ENCODE results near the gene BCL2.

BCL2 gene

DNA sequence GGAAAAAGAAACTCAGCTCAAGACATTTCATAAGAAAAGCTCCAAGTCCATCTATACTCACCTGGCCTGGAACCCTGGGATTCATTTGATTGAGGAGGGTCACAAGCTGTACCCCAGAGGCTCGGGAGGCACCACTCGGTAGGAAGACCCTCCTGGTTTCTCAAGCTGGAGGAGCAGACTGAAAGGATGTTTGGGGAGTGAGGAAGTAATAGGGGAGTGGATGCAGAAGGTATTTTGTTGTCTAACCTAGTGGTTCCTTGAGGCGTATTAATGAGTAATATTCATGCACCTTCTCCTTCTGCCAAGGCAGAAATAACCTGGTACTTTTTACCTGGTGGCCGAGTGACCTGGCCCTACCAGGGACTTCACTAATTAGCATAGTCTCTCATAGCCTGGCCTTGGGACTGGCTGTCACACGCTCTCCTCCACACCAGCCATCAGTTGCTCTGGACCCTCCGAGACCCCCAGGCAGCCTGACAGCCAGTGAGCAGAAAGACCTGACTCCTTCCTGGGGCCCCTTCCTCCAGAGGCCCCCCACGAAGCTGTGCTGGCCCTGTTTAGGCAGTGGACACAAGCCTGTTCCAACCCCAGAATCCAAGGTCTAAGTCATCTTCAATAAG is 161.4 kb downstream of the BCL2 start:
- TF ChIP-seq CEBPB (IDR thresholded peaks at IDR 0.05): no peak
- TF ChIP-seq, protein P1, sequence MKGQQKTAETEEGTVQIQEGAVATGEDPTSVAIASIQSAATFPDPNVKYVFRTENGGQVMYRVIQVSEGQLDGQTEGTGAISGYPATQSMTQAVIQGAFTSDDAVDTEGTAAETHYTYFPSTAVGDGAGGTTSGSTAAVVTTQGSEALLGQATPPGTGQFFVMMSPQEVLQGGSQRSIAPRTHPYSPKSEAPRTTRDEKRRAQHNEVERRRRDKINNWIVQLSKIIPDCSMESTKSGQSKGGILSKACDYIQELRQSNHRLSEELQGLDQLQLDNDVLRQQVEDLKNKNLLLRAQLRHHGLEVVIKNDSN (IDR thresholded peaks at IDR 0.05): no peak
- TF ChIP-seq FOXM1 (IDR thresholded peaks at IDR 0.05; ENCODE audit: borderline replicate concordance, low read depth): no peak
- no peak for TF ChIP-seq NFIC (IDR thresholded peaks at IDR 0.05)
- TF ChIP-seq CREB1 (IDR thresholded peaks at IDR 0.05; ENCODE audit: low read depth): no peak
- no peak for TF ChIP-seq TCF12 (IDR thresholded peaks at IDR 0.05; ENCODE audit: low read depth)
- TF ChIP-seq, protein P2, sequence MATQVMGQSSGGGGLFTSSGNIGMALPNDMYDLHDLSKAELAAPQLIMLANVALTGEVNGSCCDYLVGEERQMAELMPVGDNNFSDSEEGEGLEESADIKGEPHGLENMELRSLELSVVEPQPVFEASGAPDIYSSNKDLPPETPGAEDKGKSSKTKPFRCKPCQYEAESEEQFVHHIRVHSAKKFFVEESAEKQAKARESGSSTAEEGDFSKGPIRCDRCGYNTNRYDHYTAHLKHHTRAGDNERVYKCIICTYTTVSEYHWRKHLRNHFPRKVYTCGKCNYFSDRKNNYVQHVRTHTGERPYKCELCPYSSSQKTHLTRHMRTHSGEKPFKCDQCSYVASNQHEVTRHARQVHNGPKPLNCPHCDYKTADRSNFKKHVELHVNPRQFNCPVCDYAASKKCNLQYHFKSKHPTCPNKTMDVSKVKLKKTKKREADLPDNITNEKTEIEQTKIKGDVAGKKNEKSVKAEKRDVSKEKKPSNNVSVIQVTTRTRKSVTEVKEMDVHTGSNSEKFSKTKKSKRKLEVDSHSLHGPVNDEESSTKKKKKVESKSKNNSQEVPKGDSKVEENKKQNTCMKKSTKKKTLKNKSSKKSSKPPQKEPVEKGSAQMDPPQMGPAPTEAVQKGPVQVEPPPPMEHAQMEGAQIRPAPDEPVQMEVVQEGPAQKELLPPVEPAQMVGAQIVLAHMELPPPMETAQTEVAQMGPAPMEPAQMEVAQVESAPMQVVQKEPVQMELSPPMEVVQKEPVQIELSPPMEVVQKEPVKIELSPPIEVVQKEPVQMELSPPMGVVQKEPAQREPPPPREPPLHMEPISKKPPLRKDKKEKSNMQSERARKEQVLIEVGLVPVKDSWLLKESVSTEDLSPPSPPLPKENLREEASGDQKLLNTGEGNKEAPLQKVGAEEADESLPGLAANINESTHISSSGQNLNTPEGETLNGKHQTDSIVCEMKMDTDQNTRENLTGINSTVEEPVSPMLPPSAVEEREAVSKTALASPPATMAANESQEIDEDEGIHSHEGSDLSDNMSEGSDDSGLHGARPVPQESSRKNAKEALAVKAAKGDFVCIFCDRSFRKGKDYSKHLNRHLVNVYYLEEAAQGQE (IDR thresholded peaks at IDR 0.05; ENCODE audit: low read depth): no peak
- TF ChIP-seq TEAD4 (IDR thresholded peaks at IDR 0.05): no peak
- no peak for TF ChIP-seq EP300 (IDR thresholded peaks at IDR 0.05; ENCODE audit: borderline replicate concordance)
- TF ChIP-seq ZBTB7A (IDR thresholded peaks at IDR 0.05; ENCODE audit: low read depth): no peak
- no peak for TF ChIP-seq TAF1 (IDR thresholded peaks at IDR 0.05; ENCODE audit: low read depth)
- TF ChIP-seq, protein P3, sequence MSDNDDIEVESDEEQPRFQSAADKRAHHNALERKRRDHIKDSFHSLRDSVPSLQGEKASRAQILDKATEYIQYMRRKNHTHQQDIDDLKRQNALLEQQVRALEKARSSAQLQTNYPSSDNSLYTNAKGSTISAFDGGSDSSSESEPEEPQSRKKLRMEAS (IDR thresholded peaks at IDR 0.05): no peak
- TF ChIP-seq EGR1 (IDR thresholded peaks at IDR 0.05): no peak
- no peak for TF ChIP-seq RAD21 (IDR thresholded peaks at IDR 0.05; ENCODE audit: low read depth)
- no peak for TF ChIP-seq YY1 (IDR thresholded peaks at IDR 0.05; ENCODE audit: low read depth)

DNA sequence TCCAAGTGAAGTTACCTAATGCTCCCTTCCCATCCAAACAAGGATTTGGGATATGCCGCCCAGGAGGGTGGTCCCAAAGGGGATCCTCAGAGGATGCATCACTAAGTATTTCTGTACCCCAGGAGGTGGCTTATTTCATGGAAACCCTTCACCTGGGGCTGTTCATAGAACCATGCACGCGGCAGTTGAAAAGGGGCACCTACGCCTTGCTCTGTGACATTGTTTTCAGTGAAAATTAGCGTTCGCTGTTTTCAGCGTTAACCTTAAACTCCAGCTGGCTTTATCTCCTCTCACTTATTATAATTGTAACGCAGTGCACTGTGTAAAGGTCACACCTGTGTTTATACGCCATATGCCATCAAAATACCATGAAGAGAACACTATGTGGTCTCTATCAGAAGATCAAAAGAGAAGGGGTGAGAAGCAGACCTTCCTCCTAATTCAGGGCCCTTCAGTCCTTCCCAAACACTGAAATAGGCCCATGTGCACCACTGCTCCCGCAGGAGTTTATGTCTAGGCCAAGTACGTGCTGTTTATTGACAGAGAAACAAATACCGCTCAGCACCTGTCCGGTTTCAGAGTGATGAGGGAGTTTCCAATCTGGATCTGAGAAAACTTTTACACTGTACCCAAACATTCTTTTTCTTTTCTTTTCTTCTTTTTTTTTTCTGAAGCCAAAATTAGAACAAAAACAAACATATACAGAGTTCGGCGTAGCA is 162.1 kb downstream of the BCL2 start:
- TF ChIP-seq RAD21 (IDR thresholded peaks at IDR 0.05; ENCODE audit: low read depth): no peak
- TF ChIP-seq EP300 (IDR thresholded peaks at IDR 0.05; ENCODE audit: borderline replicate concordance): no peak
- TF ChIP-seq EGR1 (IDR thresholded peaks at IDR 0.05): no peak
- no peak for TF ChIP-seq CREB1 (IDR thresholded peaks at IDR 0.05; ENCODE audit: low read depth)
- no peak for TF ChIP-seq ZBTB7A (IDR thresholded peaks at IDR 0.05; ENCODE audit: low read depth)
- no peak for TF ChIP-seq TCF12 (IDR thresholded peaks at IDR 0.05; ENCODE audit: low read depth)
- TF ChIP-seq, protein P1 (IDR thresholded peaks at IDR 0.05): no peak
- no peak for TF ChIP-seq NFIC (IDR thresholded peaks at IDR 0.05)
- no peak for TF ChIP-seq TEAD4 (IDR thresholded peaks at IDR 0.05)
- TF ChIP-seq, protein P3 (IDR thresholded peaks at IDR 0.05): no peak
- TF ChIP-seq, protein P2 (IDR thresholded peaks at IDR 0.05; ENCODE audit: low read depth): no peak
- no peak for TF ChIP-seq CEBPB (IDR thresholded peaks at IDR 0.05)
- no peak for TF ChIP-seq TAF1 (IDR thresholded peaks at IDR 0.05; ENCODE audit: low read depth)
- no peak for TF ChIP-seq FOXM1 (IDR thresholded peaks at IDR 0.05; ENCODE audit: borderline replicate concordance, low read depth)
- TF ChIP-seq YY1 (IDR thresholded peaks at IDR 0.05; ENCODE audit: low read depth): no peak

DNA sequence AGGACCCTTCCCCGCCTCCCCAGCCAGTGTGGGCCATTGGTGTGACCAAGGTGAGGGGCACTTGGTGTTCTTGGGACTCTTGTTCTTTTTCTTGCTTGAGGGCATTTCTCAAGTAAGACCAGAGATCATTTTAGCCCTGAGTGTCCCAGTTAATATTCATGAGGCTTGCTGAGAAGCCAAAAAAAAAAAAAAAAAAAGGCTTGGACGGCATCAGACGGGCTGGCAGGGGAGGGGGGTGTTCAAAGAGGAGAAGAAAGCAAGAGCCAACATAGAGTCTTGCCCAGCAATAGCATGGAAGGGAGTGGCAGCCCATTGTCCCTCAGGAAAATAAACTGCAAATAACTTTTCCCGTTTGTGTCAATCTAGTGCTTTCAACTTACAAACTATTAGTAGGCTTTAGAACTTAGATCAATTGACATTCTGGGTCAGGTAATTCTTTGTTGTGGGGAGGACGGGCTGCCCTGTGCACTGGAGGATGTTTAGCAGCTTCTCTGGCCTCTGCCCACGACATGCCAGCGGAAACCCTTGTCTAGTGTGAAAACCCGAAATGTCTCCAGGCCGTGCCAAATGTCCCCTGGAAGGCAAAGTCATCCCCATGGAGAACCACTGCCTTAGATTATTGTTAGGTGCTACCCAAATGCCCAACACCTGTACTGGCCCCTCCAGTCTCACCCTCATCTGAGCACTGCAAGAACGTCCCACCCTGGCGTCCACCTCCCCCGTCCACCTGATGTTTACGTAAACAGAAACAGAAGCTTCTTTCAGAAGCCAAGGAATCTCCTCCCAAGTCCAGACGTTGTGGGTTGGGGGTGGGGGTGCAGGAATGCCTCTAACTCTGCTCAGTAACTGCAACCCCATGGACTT is 163.4 kb downstream of the BCL2 start:
- TF ChIP-seq, protein P1 (IDR thresholded peaks at IDR 0.05): no peak
- no peak for TF ChIP-seq CEBPB (IDR thresholded peaks at IDR 0.05)
- TF ChIP-seq FOXM1 (IDR thresholded peaks at IDR 0.05; ENCODE audit: borderline replicate concordance, low read depth): no peak
- TF ChIP-seq ZBTB7A (IDR thresholded peaks at IDR 0.05; ENCODE audit: low read depth): no peak
- TF ChIP-seq, protein P2 (IDR thresholded peaks at IDR 0.05; ENCODE audit: low read depth): no peak
- no peak for TF ChIP-seq RAD21 (IDR thresholded peaks at IDR 0.05; ENCODE audit: low read depth)
- TF ChIP-seq, protein P3 (IDR thresholded peaks at IDR 0.05): no peak
- no peak for TF ChIP-seq TAF1 (IDR thresholded peaks at IDR 0.05; ENCODE audit: low read depth)
- TF ChIP-seq YY1 (IDR thresholded peaks at IDR 0.05; ENCODE audit: low read depth): no peak
- no peak for TF ChIP-seq EP300 (IDR thresholded peaks at IDR 0.05; ENCODE audit: borderline replicate concordance)
- no peak for TF ChIP-seq NFIC (IDR thresholded peaks at IDR 0.05)
- TF ChIP-seq TCF12 (IDR thresholded peaks at IDR 0.05; ENCODE audit: low read depth): no peak
- no peak for TF ChIP-seq TEAD4 (IDR thresholded peaks at IDR 0.05)
- TF ChIP-seq CREB1 (IDR thresholded peaks at IDR 0.05; ENCODE audit: low read depth): no peak
- no peak for TF ChIP-seq EGR1 (IDR thresholded peaks at IDR 0.05)

Measured in Ishikawa (cell line).